ENCODE measurements around the gene SLC5A11. TPM values are rescaled to one million over a fixed set of nuclear protein-coding genes. Genes with fewer than 3 reads are reported as not detected.

SLC5A11 gene
- total RNA-seq, 1 donor from 2014 or later = 0.22 TPM

DNA sequence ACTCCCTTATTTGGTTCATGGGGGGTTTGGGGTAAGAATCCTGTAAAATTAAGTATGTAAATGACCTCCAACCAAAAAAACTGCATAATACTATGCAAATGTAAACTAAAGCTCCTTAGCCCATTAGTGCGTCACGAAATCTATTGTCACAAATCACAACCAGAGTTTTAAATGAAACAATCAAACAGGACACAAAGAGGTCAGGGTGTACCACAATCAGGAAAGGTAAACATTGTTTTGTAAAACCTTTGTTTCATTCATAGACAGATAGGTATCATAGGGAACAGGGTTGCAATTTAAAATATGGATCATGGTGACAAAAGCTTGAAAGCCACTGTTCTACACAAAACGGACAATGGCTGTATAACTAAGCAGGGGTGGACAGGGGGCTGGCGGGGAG lies 108.4 kb downstream of the SLC5A11 start:
- intact Hi-C loops (cut with micrococcal nuclease) = no loop called here
- Mint-ChIP-seq H3K9me3 (no peaks in the 10 kb centered on the region), H3K36me3 (ENCODE audit: low read depth) (peaks cover 96% of the 10 kb centered on the region), H3K27me3 (no peaks in the 10 kb centered on the region), H3K27ac (no peak overlapping the region), H3K4me1 (peaks cover 2% of the 10 kb centered on the region), H3K4me3 (no peak overlapping the region)
- TF ChIP-seq, protein P1, sequence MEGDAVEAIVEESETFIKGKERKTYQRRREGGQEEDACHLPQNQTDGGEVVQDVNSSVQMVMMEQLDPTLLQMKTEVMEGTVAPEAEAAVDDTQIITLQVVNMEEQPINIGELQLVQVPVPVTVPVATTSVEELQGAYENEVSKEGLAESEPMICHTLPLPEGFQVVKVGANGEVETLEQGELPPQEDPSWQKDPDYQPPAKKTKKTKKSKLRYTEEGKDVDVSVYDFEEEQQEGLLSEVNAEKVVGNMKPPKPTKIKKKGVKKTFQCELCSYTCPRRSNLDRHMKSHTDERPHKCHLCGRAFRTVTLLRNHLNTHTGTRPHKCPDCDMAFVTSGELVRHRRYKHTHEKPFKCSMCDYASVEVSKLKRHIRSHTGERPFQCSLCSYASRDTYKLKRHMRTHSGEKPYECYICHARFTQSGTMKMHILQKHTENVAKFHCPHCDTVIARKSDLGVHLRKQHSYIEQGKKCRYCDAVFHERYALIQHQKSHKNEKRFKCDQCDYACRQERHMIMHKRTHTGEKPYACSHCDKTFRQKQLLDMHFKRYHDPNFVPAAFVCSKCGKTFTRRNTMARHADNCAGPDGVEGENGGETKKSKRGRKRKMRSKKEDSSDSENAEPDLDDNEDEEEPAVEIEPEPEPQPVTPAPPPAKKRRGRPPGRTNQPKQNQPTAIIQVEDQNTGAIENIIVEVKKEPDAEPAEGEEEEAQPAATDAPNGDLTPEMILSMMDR (IDR thresholded peaks at IDR 0.05) = no peak
- ChIA-PET POLR2A (no interaction called here), CTCF (no interaction called here)
- ATAC-seq (ENCODE audit: low read depth) (no peak), DNase-seq (no peak)

DNA sequence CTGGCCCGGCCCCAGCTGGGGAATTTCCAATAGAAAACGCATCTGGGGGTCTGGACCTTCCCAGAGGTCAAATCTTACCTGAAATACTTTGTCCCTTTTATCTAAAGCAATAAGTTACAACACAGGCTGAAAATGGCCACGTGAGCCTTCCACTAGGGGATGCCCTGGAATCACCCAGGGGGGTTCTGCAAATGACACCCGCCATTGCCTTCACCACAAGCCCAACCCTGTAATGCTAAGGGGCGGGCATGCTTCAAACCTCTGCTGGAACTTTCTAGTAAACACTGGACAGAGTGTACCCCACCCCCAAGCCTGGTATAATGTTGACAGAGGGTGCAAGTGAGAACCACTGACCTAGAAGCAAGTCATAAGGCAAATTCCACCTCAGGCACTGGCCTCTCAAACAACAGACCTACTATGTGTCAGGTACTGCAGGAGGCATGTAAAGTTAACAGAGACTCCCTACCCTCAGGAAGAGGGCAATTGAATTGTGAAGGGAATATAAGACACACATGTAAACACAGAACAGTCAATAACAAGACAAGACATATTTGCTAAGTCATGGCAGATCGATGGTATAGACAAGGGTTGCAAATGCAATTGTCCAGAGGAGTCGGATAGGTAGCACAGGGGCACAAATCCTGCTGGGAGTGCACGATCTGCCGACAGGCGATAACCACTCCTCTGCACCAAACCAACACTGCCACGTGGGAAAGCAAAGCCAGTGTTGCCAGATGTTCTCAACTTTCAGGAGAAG lies 110.4 kb downstream of the SLC5A11 start:
- Mint-ChIP-seq H3K4me1 (peaks cover 2% of the 10 kb centered on the region), H3K27ac (peak overlapping the region; percentile 54), H3K27me3 (no peaks in the 10 kb centered on the region), H3K36me3 (ENCODE audit: low read depth) (peaks cover 90% of the 10 kb centered on the region), H3K4me3 (no peak overlapping the region), H3K9me3 (no peaks in the 10 kb centered on the region)
- peak; percentile 82 for ATAC-seq (ENCODE audit: low read depth)
- TF ChIP-seq, protein P1 (IDR thresholded peaks at IDR 0.05) = no peak
- ChIA-PET CTCF (interaction anchor here (1.3 kb wide), 1 partner anchor 150 kb away, joined by 3 read pairs; no protein-coding TSS in a partner anchor), POLR2A (no interaction called here)
- intact Hi-C loops (cut with micrococcal nuclease) = loop anchor here (2.0 kb wide), 1 partner anchor 151 kb away; no protein-coding TSS in a partner anchor
- no peak for DNase-seq

DNA sequence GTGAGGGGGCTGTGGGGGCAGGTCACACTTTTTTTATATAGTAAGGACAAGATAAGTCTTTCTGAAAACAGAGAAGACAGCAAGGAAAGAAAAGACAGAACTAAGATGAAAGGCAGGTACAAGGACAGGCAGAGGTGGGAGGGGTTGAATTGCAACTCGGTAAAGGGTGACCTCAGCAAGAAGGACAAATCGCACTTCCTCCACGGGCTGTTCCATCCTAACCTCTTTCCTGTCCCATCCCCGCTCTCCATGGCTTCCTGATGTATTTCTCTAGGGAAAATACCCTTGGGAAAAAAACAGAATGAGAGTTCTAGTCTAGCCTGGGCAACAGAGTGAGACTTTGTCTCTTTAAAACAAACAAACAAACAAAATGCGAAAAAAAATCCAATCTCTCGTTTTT lies 112.1 kb downstream of the SLC5A11 start:
- Mint-ChIP-seq H3K27me3 (no peaks in the 10 kb centered on the region), H3K4me3 (no peak overlapping the region), H3K36me3 (ENCODE audit: low read depth) (peaks cover 90% of the 10 kb centered on the region), H3K4me1 (peaks cover 2% of the 10 kb centered on the region), H3K9me3 (peaks cover 5% of the 10 kb centered on the region), H3K27ac (peak overlapping the region; percentile 57)
- intact Hi-C loops (cut with micrococcal nuclease) = loop anchor here (2.0 kb wide), 1 partner anchor 149 kb away; no protein-coding TSS in a partner anchor
- TF ChIP-seq, protein P1 (IDR thresholded peaks at IDR 0.05) = no peak
- ChIA-PET CTCF (no interaction called here), POLR2A (no interaction called here)
- no peak for ATAC-seq (ENCODE audit: low read depth)
- no peak for DNase-seq

Other genes starting within 250 kb of the SLC5A11 start
- gene TNRC6A, start 116.3 kb upstream of the SLC5A11 start, total RNA-seq = 57.9 and 68.5 TPM in 2 replicates
- 287 and 310 TPM in 2 replicates for gene ARHGAP17, start 169.4 kb downstream of the SLC5A11 start, total RNA-seq

Measured in activated B cell treated with CpG ODN at 0.5 μM for 24 hours (primary cell).